ENCODE results near the gene STAT5A.

DNA sequence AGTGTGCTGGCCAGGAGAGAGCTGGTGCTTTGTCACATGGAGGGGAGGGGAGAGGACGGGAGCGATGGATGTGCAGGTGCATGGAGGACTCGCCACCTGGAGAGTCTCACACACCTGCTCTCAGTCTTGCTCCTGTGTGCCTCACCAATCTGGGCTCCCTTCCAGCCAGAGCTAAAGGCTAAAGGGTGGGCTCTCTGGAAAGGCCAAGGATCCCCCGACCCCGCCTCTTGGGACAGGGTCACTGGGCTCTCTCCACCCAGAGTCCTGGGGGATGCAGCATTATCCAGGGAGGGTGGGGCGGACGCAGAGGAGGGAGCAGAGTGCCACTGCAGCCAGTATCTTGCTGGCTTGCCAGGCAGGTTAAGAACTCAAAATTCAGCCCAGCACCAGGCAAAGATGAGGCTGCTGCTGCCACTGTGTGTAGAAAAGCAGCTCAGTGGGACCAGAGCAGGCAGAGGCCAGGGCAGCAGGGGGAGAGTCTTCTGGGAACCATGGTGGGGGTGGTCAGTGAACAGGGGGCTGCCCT lies 6.7 kb upstream of the STAT5A start:
- TF ChIP-seq, protein P1, sequence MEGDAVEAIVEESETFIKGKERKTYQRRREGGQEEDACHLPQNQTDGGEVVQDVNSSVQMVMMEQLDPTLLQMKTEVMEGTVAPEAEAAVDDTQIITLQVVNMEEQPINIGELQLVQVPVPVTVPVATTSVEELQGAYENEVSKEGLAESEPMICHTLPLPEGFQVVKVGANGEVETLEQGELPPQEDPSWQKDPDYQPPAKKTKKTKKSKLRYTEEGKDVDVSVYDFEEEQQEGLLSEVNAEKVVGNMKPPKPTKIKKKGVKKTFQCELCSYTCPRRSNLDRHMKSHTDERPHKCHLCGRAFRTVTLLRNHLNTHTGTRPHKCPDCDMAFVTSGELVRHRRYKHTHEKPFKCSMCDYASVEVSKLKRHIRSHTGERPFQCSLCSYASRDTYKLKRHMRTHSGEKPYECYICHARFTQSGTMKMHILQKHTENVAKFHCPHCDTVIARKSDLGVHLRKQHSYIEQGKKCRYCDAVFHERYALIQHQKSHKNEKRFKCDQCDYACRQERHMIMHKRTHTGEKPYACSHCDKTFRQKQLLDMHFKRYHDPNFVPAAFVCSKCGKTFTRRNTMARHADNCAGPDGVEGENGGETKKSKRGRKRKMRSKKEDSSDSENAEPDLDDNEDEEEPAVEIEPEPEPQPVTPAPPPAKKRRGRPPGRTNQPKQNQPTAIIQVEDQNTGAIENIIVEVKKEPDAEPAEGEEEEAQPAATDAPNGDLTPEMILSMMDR (IDR thresholded peaks at IDR 0.05; ENCODE audit: poor library complexity, severe bottlenecking): no peak
- TF ChIP-seq POLR2AphosphoS5 (IDR thresholded peaks at IDR 0.05) (no peak), TAF1 (IDR thresholded peaks at IDR 0.05; ENCODE audit: low read depth) (no peak), EZH2 (IDR thresholded peaks at IDR 0.05; ENCODE audit: borderline replicate concordance, insufficient read depth, low read length, poor library complexity, severe bottlenecking) (no peak), RAD21 (conservative IDR thresholded peaks at IDR 0.05) (no peak), MXI1 (conservative IDR thresholded peaks at IDR 0.05; ENCODE audit: poor library complexity, severe bottlenecking) (no peak), SMC3 (conservative IDR thresholded peaks at IDR 0.05; ENCODE audit: poor library complexity) (no peak)
